ENCODE measurements around the gene FAM234B. TPM values are rescaled to one million over a fixed set of nuclear protein-coding genes. Genes with fewer than 3 reads are reported as not detected.

The FAM234B gene
- total and polyA plus RNA-seq, 2 experiments from 2014 or later = 9.5 to 21.1 TPM

GRCh38 chr12:13032164-13032563 lies 12.0 kb upstream of the FAM234B start (continued):
- no peak for TF ChIP-seq ZNF462 (CRISPR knock-in tag; IDR thresholded peaks at IDR 0.05)

GRCh38 chr12:13033476-13033875 lies 10.7 kb upstream of the FAM234B start:
- Histone ChIP-seq H3K27ac (ENCODE audit: low read depth) (no peak overlapping the region), H3K4me1 (ENCODE audit: insufficient read depth) (peaks cover 16% of the 10 kb centered on the region), H3K36me3 (ENCODE audit: insufficient read depth) (no peaks in the 10 kb centered on the region), H3K9me2 (ENCODE audit: insufficient read depth) (no peaks in the 10 kb centered on the region), H2AFZ (no peak overlapping the region), H3K27me3 (ENCODE audit: insufficient read depth) (no peaks in the 10 kb centered on the region), H3K79me2 (replicated peaks; ENCODE audit: insufficient read depth) (no peaks in the 10 kb centered on the region), H3F3A (replicated peaks; ENCODE audit: low read depth) (no peaks in the 10 kb centered on the region), H3K4me3 (no peak overlapping the region), H3K4me2 (no peak overlapping the region), H4K20me1 (replicated peaks; ENCODE audit: insufficient read depth) (no peaks in the 10 kb centered on the region)
- DNase-seq (ENCODE audit: low spot score) = no peak
- H3K27ac Mint-ChIP-seq = no peak overlapping the region
- no peak for ATAC-seq
- H3K4me3 Mint-ChIP-seq = no peak overlapping the region
- H3K9me3 Mint-ChIP-seq = no peaks in the 10 kb centered on the region
- no peaks in the 10 kb centered on the region for H3K27me3 Mint-ChIP-seq (ENCODE audit: insufficient read depth, low read depth, poor library complexity)
- peaks cover 12% of the 10 kb centered on the region; the same call in 2 of the 3 replicates for H3K4me1 Mint-ChIP-seq
- H3K36me3 Mint-ChIP-seq (ENCODE audit: low read depth) = no peaks in the 10 kb centered on the region
- TF ChIP-seq EZH2 (IDR thresholded peaks at IDR 0.05; ENCODE audit: low read depth, unreplicated experiment) (no peak), STAT1 (IDR thresholded peaks at IDR 0.05; ENCODE audit: unreplicated experiment) (no peak), ZNF462 (CRISPR knock-in tag; IDR thresholded peaks at IDR 0.05) (no peak), JUNB (IDR thresholded peaks at IDR 0.05; ENCODE audit: unreplicated experiment) (no peak), POLR2AphosphoS5 (IDR thresholded peaks at IDR 0.05; ENCODE audit: low read depth) (no peak)
- TF ChIP-seq, protein P1, sequence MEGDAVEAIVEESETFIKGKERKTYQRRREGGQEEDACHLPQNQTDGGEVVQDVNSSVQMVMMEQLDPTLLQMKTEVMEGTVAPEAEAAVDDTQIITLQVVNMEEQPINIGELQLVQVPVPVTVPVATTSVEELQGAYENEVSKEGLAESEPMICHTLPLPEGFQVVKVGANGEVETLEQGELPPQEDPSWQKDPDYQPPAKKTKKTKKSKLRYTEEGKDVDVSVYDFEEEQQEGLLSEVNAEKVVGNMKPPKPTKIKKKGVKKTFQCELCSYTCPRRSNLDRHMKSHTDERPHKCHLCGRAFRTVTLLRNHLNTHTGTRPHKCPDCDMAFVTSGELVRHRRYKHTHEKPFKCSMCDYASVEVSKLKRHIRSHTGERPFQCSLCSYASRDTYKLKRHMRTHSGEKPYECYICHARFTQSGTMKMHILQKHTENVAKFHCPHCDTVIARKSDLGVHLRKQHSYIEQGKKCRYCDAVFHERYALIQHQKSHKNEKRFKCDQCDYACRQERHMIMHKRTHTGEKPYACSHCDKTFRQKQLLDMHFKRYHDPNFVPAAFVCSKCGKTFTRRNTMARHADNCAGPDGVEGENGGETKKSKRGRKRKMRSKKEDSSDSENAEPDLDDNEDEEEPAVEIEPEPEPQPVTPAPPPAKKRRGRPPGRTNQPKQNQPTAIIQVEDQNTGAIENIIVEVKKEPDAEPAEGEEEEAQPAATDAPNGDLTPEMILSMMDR (conservative IDR thresholded peaks at IDR 0.05; ENCODE audit: low read depth in 2 of 2) = no peak

All from GM23338 (cell line).